Amniotic stem cell (primary cell): ENCODE results near the gene ENTPD6.
"Not testable (repeated sequence)": the region's sequence is repeated elsewhere in the genome, so short reads cannot be mapped to it uniquely, and the experiment has no call there.

Experiments
- DNase-seq: peaks from one replicate; lab custom pipeline; 2025; lab: John Stamatoyannopoulos, UW

Gene ENTPD6

DNA sequence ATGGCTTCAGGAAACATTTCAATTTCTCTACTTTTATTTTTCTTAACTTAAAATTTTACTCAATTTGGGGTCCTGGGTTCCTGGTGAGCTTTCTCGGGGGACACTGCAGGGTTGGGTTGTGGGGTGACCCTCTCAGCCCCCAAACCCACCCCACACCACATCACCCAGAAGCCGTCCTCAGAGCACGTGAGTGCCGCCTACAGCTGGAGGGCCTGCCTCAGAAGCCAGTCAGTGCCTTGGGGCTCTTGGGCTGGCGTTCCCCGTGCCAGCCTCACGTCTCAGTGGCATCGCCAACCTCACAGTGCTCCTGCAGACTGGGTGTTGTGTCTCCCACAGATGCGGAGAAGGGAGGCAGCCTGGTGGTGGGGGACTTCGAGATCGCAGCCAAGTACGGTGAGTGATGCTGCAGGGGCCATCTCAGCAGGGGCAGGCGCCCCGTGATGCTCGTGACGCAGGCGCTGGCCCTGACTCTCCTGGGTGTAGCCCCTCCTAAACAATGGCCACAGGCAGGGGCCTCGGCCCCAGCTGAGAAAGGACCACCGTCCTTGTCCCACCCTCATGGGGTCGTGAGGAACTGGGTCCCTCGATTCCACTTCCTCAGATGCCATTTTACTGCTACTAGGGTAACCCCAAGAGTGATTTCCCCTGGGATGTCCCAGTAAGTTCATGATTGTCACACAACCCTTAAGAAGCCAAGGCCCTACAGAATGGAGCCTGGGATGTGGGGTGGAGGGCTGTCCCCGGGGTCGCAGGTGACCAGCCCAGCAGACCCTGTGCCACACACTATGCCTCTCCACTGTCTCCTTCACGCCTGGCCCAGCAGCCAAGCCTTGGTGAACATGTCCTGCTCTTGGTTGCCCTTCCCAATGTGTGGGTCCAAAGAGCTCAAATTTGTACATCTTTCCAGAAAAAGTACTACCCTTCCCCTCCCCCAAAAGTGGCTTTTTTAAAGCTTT lies 28.5 kb downstream of the ENTPD6 start:
- no peak for DNase-seq

- DNase-seq, result no peak
Measured at GRCh38 chr20:25224941-25225340, 29.4 kb downstream of the ENTPD6 start.

DNA sequence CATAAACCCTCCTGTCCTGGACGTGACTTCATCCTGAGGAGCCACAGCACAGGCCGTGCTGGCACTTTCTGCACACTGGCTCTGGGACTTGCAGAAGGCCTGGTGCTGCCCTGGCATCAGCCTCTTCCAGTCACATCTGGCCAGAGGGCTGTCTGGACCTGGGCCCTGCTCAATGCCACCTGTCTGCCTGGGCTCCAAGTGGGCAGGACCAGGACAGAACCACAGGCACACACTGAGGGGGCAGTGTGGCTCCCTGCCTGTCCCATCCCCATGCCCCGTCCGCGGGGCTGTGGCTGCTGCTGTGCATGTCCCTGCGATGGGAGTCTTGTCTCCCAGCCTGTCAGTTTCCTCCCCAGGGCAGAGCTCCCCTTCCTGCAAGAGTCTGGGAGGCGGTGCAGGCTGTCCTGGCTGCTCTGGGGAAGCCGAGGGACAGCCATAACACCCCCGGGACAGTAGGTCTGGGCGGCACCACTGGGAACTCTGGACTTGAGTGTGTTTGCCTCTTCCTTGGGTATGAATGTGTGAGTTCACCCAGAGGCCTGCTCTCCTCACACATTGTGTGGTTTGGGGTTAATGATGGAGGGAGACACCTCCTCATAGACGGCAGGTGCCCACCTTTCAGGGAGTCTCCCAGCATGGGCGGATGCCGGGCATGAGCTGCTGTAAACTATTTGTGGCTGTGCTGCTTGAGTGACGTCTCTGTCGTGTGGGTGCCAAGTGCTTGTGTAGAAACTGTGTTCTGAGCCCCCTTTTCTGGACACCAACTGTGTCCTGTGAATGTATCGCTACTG lies 30.3 kb downstream of the ENTPD6 start:
- DNase-seq, result no peak

DNA sequence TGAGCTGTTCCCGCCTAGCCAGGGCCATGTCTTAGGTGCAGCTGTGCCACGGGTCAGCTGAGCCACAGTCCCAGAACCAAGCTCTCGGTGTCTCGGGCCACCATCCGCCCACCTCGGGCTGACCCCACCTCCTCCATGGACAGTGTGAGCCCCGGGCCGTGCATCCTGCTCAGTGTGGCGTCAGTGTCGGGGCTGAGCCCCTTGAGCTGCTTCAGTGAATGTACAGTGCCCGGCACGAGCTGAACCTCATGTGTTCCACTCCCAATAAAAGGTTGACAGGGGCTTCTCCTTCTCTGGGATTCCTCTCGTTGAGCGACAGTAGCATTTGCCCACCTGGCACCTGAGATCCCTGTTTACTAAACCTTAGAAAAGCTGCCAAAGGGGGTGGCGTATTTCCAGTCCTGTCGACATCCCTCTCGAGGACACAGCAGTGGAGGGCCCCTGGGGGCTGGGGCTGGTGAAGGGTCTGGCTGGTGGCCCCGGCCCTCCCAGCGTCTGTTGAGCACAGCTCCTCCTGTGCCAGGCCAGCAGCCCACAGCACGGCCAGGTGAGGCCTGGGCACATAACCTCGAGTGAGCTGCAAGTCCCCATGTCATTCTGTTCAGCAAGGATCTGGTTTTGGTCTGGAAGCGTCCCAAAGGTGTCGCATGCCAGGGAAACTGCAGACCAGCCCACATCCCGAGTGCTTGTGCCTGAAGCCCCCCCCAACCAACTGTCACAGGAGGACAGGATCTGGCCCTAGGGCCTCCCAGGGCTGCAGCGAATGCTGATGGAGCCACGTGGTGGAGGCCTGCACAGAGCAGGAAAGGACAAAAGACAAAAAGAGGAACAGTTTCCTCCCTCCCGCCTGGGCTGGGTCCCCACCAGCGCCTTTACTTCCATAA lies 31.2 kb downstream of the ENTPD6 start:
- DNase-seq, result no peak

- DNase-seq, result no peak
Measured at GRCh38 chr20:25227317-25227831, 31.9 kb downstream of the ENTPD6 start.

GRCh38 chr20:25229486-25230165 lies 34.1 kb downstream of the ENTPD6 start:
- no peak for DNase-seq

DNA sequence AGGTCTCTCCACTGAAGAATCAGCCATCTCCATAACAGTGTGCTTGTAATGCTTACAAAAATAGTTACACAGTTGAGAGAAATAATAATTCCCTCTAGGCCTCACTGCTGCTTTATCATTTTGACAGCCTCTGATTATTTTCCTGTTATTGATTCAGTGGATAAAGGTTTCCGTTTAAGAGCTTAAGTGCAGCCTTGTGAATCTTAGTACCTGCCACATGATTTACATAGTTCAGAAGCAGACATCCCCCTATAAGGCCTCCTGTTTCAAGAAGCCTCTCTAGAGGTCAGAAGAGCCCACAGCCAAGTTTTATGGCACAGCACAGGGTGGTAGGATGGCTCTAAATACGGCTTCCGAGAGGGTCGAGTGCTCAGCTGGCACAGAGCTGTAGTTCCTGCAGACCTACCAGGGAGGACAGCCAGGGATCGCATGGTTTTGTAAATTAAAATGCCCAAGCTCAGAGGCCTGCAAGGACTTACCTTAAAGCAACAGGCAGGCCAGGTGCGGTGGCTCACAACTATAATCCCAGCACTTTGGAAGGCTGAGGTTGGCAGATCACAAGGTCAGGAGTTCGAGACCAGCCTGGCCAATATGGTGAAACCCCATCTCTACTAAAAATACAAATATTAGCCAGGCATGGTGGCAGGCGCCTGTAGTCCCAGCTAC lies 34.8 kb downstream of the ENTPD6 start:
- DNase-seq, result no peak

DNA sequence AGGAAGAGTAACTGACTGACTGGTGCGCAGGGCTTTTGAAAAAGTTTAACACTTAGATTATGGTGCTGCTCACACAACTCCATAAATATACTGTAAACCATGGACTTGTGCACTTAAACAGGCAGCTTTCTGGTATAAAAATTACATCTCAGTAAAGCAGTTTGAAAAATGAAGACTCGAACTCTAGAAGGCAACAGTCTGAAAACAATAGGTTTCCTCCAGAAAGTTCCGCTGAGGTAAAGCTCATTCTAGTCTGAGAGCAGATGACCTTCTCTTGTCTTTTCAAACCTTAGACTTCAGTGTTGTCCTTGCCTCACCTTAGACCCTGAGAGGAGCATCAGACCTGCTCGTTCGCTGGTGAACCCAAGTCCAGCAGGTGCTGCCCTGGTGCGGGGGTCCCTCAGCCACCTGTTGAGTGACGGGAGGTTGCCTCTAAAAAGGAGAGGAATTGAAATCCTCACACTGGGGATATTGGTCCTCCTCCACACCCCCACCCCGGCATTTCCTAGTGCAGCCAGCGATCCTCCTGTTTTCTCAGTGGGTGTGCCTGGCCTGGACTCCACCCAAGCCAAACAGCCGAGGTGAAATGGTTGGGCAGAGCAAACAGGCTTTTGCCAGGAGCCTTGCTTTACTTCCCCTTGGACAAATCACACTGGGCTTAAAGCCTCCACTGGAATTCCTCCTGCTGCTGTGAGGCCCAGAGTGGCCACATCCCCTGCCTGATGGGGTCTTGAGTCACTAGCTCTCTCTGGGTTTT lies 37.7 kb downstream of the ENTPD6 start:
- DNase-seq, result peak; percentile 36

- not testable (repeated sequence) for DNase-seq
Measured at GRCh38 chr20:25234009-25234849, 38.7 kb downstream of the ENTPD6 start.

GRCh38 chr20:25236450-25237304 lies 41.2 kb downstream of the ENTPD6 start:
- no peak for DNase-seq

DNA sequence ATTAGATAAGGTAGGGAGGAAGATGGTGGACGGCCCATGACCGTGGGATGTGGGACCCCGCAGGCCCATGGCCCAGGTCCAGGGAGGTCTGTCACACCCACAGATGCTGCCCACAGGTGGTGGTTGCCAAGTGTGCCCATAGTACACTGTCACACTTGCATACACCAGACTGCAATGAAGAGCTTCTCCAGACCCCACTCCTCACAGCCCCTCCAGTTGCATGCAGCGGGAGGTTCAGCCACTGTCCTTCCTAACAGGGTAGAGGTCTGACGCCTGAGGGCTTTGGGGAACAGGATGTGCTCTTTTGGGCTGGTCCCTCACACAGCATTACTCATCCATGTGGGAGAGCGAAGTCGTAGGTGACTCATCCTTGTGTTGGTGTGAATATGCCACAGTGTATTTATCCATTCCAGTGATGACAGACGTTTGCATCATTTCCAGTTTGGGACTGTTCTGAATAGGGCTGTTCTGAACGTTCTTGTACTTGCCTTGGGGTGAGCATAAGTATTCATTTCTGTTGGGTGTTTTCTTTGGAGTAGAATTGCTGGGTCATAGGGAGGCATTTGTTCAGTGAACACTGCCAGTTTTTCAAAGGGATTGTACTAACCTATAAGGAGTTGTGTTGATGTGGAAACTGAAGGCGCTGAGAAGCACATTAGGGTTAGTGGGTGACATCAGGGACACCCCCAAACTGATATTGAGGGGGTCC lies 42.3 kb downstream of the ENTPD6 start:
- DNase-seq, result peak; percentile 97

DNA sequence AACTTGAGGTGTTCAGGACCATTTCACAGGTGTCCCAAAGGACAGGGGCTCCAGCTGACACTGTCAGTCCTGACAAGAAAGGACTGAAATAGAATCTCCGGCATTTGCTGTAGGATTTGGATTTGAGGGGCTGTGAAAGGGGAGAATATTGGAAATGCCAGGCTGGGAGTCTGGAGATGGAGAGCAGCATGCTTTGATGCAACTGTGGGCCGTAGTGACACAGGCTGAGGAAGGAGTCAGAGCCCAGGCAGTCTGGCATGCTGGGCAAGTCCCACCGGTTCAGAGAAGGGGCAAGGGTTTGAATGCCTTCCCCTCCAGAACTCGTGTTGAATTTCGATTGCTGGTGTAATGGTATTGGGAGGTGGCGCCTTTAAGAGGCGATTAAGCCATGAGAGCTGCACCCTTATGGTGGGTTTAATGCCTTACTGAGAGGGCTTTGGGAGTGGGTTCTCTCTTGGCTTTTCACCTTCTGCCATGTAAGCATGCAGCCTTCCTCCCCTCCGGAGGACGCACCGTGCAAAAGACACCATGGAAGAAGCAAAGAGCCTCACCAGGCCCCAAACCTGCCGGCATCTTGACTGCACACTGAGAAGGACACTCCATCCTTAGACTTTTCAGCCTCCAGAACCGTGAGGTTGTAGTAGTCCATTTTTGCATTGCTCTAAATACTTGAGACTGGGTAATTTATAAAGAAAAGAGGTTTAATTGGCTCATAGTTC lies 43.0 kb downstream of the ENTPD6 start:
- no peak for DNase-seq

GRCh38 chr20:25239387-25240370 lies 44.2 kb downstream of the ENTPD6 start:
- DNase-seq, result no peak

GRCh38 chr20:25240851-25241658 lies 45.5 kb downstream of the ENTPD6 start:
- DNase-seq, result not testable (repeated sequence)

GRCh38 chr20:25241659-25241955 lies 46.1 kb downstream of the ENTPD6 start:
- DNase-seq, result not testable (repeated sequence)
